Sigmoid colon (tissue), 7 donors: ENCODE data around the gene METRNL. TPM values are rescaled to one million over a fixed set of nuclear protein-coding genes. Genes with fewer than 3 reads are reported as not detected.
A peak's percentile ranks its signal among the peaks of the same experiment; 100 is the strongest.

Source experiments
- DNase-seq: peaks from one replicate; pipeline ENCODE4 v3.0.0-alpha.2; 2019
- H3K27ac ChIP-seq, 4 donors: fragments of 200-600 bp; sonication (generic); one replicate each; pipeline ENCODE4 v1.5.1; 2016 to 2019; ENCODE audit warnings: mild to moderate bottlenecking in 1 of 4
- H3K27me3 ChIP-seq, 3 donors: fragments of 200-600 bp; sonication (generic); one replicate each; pipeline ENCODE4 v1.5.1; 2019; ENCODE audit warnings: mild to moderate bottlenecking in 1 of 3
- H3K36me3 ChIP-seq, 4 donors: fragments of 200-600 bp; sonication (generic); one replicate each; pipeline ENCODE4 v1.5.1; 2016 to 2019
- H3K4me1 ChIP-seq, 4 donors: fragments of 200-600 bp; sonication (generic); one replicate each; pipeline ENCODE4 v1.5.1; 2017 to 2019
- H3K4me3 ChIP-seq, 4 donors: fragments of 200-600 bp; sonication (generic); one replicate each; pipeline ENCODE4 v1.5.1; 2017 to 2019; ENCODE audit warnings: mild to moderate bottlenecking in 2 of 4, moderate library complexity in 1 of 4
- H3K9me3 ChIP-seq, 4 donors: fragments of 200-600 bp in 3 of 4; sonication (generic) in 3 of 4; one replicate each; pipeline versions ENCODE4 v1.5.1 to v1.6.1; 2013 to 2019
- CTCF ChIP-seq, 4 experiments: fragments of 450-650 bp in 3 of 4; fragments of 200-600 bp in 1 of 4; IDR thresholded peaks; one replicate each; pipeline ENCODE4 v1.5.1; 2016 to 2019; ENCODE audit warnings: antibody characterized with exemption in 4 of 4, mild to moderate bottlenecking in 3 of 4, moderate library complexity in 2 of 4
- EP300 ChIP-seq, 4 donors: sonication (generic); formaldehyde crosslinking; IDR thresholded peaks; one replicate each; pipeline ENCODE4 v1.6.1; 2017; ENCODE audit warnings: antibody characterized with exemption in 4 of 4
- POLR2A ChIP-seq, 2 donors: fragments of 450-650 bp; IDR thresholded peaks; one replicate each; pipeline ENCODE4 v1.6.1; 2016; ENCODE audit warnings: antibody characterized with exemption in 2 of 2, mild to moderate bottlenecking in 2 of 2, moderate library complexity in 2 of 2
- POLR2AphosphoS5 ChIP-seq, 4 donors: sonication (generic); formaldehyde crosslinking; IDR thresholded peaks; one replicate each; pipeline ENCODE4 v1.6.1; 2017; ENCODE audit warnings: antibody characterized with exemption in 4 of 4
- WGBS, 2 donors: extraction: QIAGEN DNeasy Blood & Tissue Kit; methylation state at CpG; one replicate each; pipeline ENCODE4 v1.1.7; 2013; 5-methylcytosine and 5-hydroxymethylcytosine counted together
- intact Hi-C: fragments of 100-400 bp; cut with DNase I; formaldehyde crosslinking; loops from one replicate; pipeline ENCODE4 v1.15.1; 2023
- polyA plus RNA-seq, 3 donors: library from polyadenylated mRNA; stranded (reverse); fragments of 200-250 nt; gene quantifications; one replicate each; pipeline ENCODE4 v1.2.3, GENCODE V29; 2013
- total RNA-seq, 4 donors: library from RNA; depleted of rRNA; stranded (reverse); fragments of >200 nt; gene quantifications; one replicate each; pipeline ENCODE4 v1.1.0, GENCODE V29; 2016
- donor health status: healthy with polysubstance abuse.
- donor health status: Bipolar disorder and iron deficiency.
- donor health status: healthy.

The METRNL gene
- total and polyA plus RNA-seq, 7 donors, result 26.8 to 116 (median 53.6) TPM

GRCh38 chr17:83101805-83102480 is 22.5 kb downstream of the METRNL start:
- H3K27me3 ChIP-seq, result peaks cover 3 to 27% (median 10%) of the 10 kb centered on the region in 3 donors
- peaks cover 0 to 40% (median 32%) of the 10 kb centered on the region in 4 donors for H3K4me1 ChIP-seq
- no peak for DNase-seq
- 16 to 69% methylated on average over 22 of the region's 22 CpGs for WGBS, 2 donors
- no peaks in the 10 kb centered on the region for H3K9me3 ChIP-seq
- no peak overlapping the region for H3K4me3 ChIP-seq
- no peak for TF ChIP-seq CTCF (IDR thresholded peaks at IDR 0.05)
- peak in 1 of 4 donors; percentile 30 for TF ChIP-seq POLR2AphosphoS5 (IDR thresholded peaks at IDR 0.05)
- H3K27ac ChIP-seq, result peak overlapping the region; percentile 51 to 61 (median 55)
- H3K36me3 ChIP-seq, result peaks cover 0 to 2% (median 0%) of the 10 kb centered on the region in 4 donors
- intact Hi-C loops, result no loop called here

- Histone ChIP-seq H3K9me3 (no peaks in the 10 kb centered on the region), H3K27ac (peak overlapping the region; percentile 55 to 65 (median 58)), H3K36me3 (no peaks in the 10 kb centered on the region), H3K27me3 (peaks cover 3 to 20% (median 10%) of the 10 kb centered on the region in 3 donors), H3K4me3 (peak overlapping the region in 3 of 4 donors; percentile 18 to 30 (median 19)), H3K4me1 (peaks cover 0 to 32% (median 31%) of the 10 kb centered on the region in 4 donors)
- DNase-seq, result peak; percentile 90
- 21 to 76% methylated on average over 51 to 57 of the region's 60 CpGs for WGBS, 2 donors
- peak in 2 of 4 donors; percentile 26 to 27 for TF ChIP-seq POLR2AphosphoS5 (IDR thresholded peaks at IDR 0.05)
- TF ChIP-seq POLR2A (IDR thresholded peaks at IDR 0.05), result no peak
- intact Hi-C loops, result no loop called here
These were observed 24.0 kb downstream of the METRNL start for GRCh38 chr17:83103200-83103942.

GRCh38 chr17:83103943-83104311 is 24.5 kb downstream of the METRNL start:
- DNase-seq, result no peak
- no peaks in the 10 kb centered on the region for H3K36me3 ChIP-seq
- no peak for TF ChIP-seq CTCF (IDR thresholded peaks at IDR 0.05)
- TF ChIP-seq POLR2AphosphoS5 (IDR thresholded peaks at IDR 0.05), result no peak
- TF ChIP-seq EP300 (IDR thresholded peaks at IDR 0.05), result no peak
- no peak for TF ChIP-seq POLR2A (IDR thresholded peaks at IDR 0.05)
- H3K9me3 ChIP-seq, result no peaks in the 10 kb centered on the region
- peaks cover 0 to 27% (median 25%) of the 10 kb centered on the region in 4 donors for H3K4me1 ChIP-seq
- H3K27ac ChIP-seq, result peak overlapping the region; percentile 55 to 59 (median 58)
- H3K27me3 ChIP-seq, result peaks cover 3 to 15% (median 9%) of the 10 kb centered on the region in 3 donors
- H3K4me3 ChIP-seq, result peak overlapping the region in 1 of 4 donors; percentile 21
- intact Hi-C loops, result no loop called here
- 22 to 83% methylated on average over 10 of the region's 10 CpGs for WGBS, 2 donors

- WGBS, 2 donors, result 54 to 82% methylated on average over 45 of the region's 45 CpGs
- peaks cover under 1 to 6% (median 3%) of the 10 kb centered on the region in 3 donors for H3K27me3 ChIP-seq
- no peaks in the 10 kb centered on the region for H3K36me3 ChIP-seq
- intact Hi-C loops, result no loop called here
- TF ChIP-seq EP300 (IDR thresholded peaks at IDR 0.05), result no peak
- no peak for TF ChIP-seq POLR2AphosphoS5 (IDR thresholded peaks at IDR 0.05)
- TF ChIP-seq CTCF (IDR thresholded peaks at IDR 0.05), result no peak
- TF ChIP-seq POLR2A (IDR thresholded peaks at IDR 0.05), result no peak
- peak overlapping the region; percentile 55 to 59 (median 58) for H3K27ac ChIP-seq
- H3K4me1 ChIP-seq, result peaks cover 0 to 26% (median 24%) of the 10 kb centered on the region in 4 donors
- no peaks in the 10 kb centered on the region for H3K9me3 ChIP-seq
- H3K4me3 ChIP-seq, result no peak overlapping the region
- no peak for DNase-seq
These were observed 25.4 kb downstream of the METRNL start for GRCh38 chr17:83104577-83105505.
